ENCODE results near the gene GARIN3.
"Not testable (repeated sequence)": the region's sequence is repeated elsewhere in the genome, so short reads cannot be mapped to it uniquely, and the experiment has no call there.

Gene GARIN3

DNA sequence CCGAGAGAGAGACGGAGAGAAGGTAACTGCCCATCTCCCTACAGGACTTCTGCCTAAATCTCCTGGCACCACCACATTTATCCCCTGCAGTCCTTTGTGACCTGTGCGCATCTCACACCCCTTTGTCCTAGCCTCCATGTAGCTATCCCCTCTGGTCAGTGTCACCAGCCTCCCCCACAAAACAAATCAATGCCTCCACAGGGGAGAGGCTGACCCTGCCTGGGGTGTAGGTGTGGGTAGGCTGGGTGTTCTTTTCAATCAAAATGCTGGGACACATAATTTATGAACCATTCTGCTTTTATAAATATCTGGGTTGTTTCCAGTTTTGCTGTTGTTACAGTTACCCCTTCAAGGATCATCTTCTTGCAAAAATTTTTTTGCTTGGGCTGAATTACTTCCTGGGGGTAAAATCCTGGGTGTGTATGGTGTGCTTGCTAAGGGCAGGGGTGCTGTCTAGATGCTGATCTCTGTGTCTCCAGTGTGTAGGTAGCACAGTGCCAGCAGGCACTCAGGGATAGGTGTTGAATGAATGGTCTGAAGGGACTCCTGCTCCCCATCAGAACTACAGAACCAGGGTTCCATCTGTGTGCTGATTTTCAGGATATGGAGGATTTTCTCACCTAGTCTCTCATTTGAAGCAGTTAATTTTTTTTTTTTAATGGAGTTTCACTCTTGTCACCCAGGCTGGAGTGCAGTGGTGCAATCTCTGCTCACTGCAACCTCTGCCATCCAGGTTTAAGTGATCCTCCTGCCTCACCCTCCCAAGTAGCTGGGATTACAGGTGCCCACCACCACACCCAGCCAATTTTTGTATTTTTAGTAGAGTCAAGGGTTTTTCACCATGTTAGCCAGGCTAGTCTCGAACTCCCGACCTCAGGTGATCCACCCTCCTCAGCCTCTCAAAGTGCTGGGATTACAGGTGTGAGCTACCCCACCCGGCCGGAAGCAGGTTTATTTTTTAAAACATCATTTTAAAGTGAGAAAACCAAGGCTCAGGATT lies at the start of gene GARIN3:
Gene GARIN3, minus strand, starts transcription at position 51 of the 1,000 bp plus-strand sequence. CDS start 96 bp downstream, outside the sequence.
- no peak for DNase-seq (ENCODE audit: low spot score)

DNA sequence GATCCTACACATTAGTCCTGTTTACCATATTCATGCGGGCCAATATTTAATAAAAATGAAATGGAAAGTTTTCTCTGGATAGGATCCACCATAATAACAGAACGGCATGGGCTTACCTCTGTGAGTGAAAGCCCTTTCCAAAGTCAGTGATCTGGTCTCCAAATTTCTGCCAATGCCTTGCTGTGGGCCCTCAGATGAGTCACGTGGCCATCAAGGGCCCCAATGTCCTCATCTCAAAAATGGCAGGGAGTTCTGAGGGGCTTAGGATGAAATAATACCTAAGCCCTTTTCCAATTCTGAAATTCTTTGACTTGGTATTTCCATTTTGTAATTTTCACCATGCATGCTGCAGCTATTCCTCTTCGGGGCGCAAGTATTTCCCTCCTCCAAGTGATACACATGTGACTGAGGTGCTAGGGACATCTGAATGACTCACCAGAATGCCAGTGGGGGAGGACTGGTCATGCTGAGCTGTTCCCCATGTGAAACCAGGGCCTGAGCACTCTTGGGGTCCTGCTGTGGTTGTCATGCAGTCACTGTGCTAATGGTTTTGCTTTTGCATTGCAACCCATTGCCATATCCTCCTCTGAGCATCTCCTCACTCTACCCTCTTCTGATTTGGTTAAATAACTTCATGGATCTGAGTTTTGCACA lies 49.6 kb upstream of the GARIN3 start:
- DNase-seq (ENCODE audit: low spot score) = no peak

DNA sequence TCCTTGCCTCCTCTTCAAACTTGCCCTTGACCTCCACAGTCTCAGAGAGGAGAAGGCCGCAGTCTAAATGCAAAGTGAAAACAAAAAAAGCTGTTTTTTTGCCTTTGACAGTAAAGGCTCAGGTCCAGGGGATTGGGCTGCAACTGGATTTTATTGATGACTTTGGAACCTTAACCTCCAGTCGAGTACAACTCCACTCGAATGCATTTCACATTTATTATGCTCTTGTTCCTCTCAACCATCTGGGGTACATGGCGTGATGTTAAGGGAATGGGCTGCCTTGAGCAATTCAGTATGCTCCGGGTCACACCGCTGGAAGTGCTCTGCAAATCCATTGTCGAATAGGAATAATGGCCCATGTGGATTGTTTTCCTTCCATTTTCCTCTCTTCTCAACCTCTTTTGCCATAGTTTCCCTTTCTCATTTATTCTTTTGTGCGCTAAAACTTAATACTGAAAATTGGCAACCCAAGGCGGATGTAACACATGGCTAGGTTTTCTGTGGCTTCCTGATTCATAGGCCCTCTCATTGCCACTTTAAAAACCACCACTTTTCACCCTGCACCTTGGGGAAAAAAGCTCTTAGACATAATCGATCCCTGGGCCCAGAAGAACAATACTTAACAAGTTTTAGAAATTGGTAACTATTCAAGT lies 48.9 kb upstream of the GARIN3 start:
- no peak for DNase-seq (ENCODE audit: low spot score)

DNA sequence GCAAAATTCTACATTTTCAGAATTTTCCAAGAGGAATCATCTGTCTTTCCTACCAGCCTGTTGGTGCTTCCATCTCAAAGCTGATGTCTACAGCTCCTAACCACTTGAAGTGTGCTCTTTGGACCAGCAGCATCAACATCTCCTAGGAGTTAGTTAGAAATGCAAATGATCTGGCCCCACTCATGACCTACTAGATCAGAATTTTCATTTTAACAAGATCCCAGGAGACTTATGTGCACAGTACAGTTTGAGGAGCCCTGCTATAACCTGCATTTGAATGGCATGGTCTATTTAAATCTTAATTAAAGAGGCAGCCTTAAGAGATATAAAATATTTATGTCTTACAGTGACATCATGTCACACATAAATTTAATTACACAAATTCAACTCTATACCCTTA lies 48.4 kb upstream of the GARIN3 start:
- no peak for DNase-seq (ENCODE audit: low spot score)

DNA sequence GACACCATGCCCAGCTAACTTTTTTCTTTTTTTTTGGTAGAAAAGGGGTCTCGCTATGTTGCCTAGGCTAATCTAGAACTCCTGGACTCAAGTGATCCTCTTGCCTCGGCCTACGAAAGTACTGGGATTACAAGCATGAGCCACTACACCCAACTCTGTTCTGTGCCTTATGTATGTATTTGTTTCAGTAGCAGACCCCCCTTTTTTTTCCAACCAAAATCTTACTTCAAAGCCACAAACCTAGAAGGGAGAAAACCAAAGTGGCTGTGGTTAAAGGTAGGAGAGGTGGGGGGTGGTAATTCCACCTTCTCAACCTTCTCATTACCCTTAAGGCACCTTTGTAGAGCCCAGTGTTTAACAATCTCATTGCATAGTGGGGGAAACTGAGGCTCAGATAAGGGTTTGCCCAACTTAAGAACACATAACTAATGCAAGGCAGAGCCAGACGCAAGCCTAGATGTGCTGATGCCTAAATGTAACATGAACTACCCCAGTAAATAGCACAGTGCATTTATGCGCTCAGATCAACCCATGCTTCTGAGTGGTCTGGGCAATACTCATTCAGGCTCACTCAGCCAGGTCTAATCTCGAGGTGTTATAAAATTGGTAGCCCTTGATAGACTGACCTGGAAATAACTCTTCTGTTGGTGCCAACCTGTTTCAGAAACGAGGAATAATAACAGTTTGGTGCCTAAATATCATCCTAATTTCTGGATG lies 47.6 kb upstream of the GARIN3 start:
- no peak for DNase-seq (ENCODE audit: low spot score)

DNA sequence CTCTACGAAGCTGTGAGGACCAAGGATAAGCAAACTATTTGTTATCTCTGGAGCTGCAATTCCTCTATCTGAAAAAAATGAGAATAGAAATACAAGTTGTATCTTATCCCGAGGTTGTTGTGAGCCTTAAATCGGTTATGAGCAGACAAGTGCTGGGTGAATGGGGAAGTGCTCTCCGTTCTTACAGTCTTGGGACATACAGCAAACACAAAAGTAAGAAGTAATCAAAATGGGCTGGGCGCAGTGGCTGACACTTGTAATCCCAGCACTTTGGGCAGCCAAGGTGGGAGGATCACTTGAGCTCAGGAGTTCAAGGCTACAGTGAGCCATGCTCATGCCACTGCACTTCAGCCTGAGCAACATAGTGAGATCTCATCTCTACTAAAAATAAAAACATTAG lies 46.2 kb upstream of the GARIN3 start:
- no peak for DNase-seq (ENCODE audit: low spot score)

DNA sequence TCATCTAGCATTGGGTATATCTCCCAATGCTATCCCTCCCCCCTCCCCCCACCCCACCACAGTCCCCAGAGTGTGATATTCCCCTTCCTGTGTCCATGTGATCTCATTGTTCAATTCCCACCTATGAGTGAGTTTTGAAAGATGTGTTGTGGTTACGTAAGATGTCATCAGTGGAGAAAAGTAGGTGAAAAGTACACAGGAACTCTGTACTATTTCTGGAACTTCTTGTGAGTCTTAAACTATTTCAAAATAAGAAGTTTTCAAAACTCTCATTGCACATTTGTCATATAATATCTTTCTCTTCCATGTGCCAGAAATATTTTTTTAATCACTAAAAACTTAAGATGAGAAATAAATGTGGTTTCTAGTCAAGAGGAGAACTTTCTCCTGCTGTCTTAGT lies 44.6 kb upstream of the GARIN3 start:
- not testable (repeated sequence) for DNase-seq (ENCODE audit: low spot score)

DNA sequence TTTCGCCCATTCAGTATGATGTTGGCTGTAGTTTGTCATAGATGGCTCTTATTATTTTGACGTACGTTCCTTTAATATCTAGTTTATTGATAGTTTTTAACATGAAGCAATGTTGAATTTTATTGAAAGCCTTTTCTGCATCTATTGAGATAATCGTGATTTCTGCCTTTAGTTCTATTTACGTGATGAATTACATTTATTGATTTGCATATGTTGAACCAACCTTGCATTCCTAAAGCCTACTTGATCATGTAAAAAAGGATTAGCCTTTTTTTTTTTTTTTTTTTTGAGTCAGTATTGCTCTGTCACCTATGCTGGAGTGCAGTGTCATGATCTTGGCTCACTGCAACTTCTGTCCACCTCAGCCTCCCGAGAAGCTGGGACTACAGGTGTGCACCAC lies 39.6 kb upstream of the GARIN3 start:
- DNase-seq (ENCODE audit: low spot score) = no peak

DNA sequence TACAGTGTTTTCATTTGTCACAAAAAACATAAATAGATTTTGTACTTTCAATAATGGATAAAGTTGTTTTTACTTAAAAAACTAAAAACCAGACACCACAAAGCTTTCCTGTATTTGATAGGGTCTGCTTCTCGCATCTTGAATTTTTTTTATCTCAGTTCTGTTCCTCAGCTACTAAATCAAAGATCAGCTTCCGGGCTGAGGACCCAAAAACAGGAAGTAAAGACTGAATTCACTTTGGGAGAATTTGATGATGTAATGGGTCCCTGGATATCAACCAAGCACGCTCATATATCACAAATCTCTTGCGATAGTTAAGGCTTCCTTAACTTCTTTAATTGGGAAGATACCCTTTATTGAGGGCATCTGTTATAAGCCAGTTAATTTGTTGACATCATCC lies 38.7 kb upstream of the GARIN3 start:
- DNase-seq (ENCODE audit: low spot score) = no peak

DNA sequence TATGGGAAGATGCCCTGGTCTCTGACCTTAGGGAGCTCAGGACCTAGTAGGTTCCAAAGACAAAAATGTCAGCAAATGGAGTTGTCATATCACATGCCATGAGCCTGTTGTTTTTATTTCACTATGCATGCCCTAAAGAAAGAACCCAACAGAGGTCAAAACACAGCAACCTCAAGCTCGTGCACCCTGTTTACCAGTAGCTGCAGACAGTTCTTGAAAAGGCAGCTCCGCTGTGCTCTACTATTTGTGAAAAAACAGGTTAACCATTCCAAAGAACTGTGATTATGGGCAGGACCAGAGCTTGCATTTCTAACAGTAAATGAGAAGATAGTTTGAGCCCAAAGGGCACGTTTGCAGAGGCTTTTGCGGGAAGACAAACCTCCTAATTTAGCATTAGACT lies 37.4 kb upstream of the GARIN3 start:
- no peak for DNase-seq (ENCODE audit: low spot score)

DNA sequence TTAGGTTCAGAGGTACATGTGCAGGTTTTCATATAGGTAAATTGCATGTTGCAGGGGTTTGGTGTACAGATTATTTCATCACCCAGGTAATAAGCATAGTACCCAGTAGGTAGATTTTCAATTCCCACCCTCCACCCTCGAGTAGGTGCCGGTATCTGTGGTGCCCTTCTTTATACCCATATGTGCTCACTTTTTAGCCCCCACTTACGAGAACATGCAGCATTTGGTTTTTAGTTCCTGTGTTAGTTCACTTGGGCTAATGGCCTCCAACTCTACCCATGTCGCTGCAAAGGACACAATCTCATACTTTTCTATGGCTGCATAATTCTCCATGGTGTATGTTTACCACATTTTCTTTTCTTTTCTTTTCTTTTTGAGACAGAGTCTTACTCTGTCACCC lies 35.8 kb upstream of the GARIN3 start:
- no peak for DNase-seq (ENCODE audit: low spot score)

DNA sequence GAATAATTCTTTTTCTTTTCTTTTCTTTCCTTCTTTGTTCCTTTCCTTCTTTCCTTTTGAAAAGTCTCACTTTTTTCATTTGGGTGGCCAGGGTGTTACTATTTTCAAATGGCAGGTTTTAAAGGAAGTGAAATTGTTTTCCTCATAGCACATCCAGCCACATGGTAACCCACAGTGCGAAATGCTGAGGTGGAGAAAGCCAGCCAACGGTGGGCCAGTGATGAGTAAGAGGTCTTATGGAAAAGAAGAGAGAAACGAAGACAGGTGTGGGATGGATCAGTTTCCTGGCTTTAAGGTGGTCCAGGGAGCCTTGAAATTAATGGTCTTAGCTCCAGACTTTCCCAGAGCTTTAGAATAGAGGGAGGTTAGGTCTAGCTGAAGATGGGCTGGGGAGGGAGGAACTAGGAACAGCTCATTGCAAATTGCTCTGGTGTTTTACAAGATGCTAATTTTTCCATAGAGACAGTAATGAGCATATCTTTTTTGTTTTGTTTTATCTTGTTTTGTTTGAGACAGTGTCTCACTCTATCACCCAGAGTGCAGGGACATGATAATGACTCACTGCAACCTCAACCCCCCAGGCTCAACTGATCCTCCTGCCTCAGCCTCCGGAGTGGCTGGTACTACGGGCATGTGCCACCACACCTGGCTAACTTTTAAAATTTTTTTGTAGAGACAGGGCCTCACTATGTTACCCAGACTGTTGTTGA lies 32.4 kb upstream of the GARIN3 start:
- no peak for DNase-seq (ENCODE audit: low spot score)

DNA sequence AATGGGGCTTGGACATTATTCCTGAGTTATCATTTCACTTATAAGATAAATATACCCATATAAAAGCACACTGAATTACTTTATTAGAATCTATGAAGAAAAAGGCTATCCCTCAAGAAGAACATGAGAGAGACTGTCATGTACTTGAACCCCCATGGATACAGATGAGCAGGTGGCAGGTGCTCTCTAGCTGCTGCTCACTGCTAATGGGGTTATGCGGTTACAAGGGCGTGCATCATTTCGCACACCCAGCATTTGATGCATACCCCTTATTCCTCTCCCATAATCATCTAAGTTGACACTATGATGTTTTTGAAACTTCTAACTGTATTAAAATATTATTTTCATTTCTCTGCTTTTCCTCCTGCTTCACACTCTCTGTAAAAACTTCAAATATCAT lies 31.0 kb upstream of the GARIN3 start:
- DNase-seq (ENCODE audit: low spot score) = no peak

DNA sequence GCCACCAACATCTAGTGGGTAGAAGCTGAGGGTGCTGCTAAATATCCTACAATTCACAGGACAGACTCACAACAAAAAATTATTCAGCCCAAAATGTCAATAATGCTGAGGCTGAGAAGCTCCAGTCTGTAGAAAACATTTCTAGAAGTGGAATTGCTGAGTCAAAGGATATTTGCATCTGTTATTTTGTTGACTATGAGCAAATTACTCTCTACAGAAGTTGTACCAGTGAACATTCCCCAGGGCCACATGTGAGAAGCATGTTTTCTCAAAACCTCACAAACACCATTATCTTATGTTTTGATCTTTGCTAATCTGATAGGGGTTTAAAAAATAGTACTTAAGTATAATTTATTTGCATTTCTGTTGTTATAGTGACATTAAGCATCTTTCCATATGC lies 30.0 kb upstream of the GARIN3 start:
- DNase-seq (ENCODE audit: low spot score) = no peak

DNA sequence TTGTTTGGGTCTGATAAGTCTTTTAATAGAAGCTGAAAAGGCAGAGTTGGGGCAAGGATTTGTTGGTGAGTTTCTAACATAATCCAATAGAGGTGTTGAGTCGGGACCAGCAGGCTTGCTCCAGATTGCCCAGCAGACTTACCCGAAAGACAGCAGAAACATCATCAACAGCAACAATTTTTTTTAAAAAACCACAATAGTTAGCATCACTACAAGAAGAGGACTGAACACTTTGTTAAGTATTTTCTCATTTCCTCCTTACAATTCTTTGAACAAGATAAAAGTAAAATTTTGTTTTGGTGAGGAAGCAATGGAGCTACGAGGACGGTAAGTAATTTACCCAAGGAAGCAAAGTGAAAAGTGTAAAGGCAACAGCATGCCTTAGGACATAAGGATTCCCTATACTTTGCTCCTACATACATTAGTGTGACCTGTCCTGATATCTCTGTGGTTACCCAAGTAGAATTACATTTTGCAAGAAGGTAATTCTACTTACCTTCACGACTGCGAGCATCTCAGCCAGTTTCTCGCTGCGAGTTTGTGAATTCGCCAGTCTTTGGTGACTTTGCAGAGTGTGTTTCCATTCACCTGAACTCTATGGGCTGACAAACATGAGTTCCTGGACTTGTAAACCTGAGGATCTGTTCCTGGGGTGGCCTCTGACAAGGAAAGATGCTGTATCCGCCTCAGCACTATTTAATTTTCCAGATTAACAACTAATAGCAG lies 27.8 kb upstream of the GARIN3 start:
- no peak for DNase-seq (ENCODE audit: low spot score)

DNA sequence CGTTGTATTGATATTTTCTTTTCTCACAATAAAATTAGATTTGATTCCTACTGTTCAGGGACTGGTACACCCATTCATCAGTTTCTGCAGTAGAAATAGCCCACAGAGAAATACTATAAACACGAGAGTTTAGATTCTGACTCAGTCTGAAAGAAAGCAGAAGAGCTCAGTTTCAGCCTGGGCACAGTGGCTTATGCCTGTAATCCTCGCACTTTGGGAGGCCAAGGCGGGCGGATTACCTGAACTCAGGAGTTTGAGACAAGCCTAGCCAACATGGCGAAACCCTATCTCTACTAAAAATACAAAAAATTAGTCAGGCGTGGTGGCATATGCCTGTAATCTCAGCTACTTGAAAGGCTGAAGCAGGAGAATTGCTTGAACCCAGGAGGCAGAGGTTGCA lies 23.2 kb upstream of the GARIN3 start:
- no peak for DNase-seq (ENCODE audit: low spot score)

DNA sequence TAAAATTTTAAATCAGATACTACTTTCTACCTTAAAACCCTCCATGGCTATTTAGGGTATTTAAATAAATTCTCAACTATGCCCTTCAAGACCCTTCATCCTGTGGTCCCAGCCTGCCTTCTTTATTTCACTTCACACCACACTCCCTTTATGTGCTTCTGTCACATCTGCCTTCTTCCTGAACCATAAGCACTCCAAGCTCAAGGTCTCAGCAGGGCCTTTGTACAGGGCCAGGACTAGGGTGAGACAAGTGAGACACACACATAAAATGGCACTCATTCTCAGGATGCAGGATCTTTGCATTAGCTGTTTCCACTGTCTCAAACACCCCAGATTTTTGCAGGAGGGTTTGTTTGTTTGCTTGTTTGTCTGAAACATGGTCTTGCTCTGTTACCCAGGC lies 22.2 kb upstream of the GARIN3 start:
- DNase-seq (ENCODE audit: low spot score) = no peak

DNA sequence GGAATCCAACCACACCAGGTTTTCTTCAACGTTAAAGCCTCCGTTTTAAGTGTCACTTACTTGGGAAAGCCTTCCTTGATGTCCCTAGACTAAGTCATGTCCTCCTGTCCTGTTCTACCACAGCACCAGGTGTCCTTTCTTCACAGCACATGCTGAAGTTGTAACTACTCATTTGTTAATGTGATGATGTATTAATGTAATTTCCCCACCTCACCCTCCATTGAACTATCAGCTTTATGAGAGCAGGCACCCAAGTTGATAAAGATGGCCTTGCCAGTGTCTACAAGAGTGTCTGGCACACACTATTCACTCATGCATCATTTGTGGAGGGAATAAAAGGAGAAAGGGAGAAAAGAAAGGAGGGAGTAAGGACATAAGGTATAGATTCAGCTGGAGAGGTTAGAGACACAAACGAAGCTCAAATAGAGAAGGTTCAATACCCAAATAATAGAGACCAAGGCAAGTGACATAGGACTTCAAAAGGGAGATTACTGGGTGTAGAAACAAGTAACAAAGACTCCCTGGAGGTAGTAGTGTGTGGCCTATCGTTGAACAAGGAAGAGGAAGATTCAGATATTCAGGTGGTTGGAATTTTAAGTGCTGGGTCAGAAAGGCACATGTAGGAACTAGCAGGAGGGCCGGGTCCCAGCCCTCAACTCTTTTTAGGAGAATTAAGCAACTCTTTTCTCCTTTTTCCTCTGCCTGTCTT lies 21.1 kb upstream of the GARIN3 start:
- DNase-seq (ENCODE audit: low spot score) = peak; percentile 20

DNA sequence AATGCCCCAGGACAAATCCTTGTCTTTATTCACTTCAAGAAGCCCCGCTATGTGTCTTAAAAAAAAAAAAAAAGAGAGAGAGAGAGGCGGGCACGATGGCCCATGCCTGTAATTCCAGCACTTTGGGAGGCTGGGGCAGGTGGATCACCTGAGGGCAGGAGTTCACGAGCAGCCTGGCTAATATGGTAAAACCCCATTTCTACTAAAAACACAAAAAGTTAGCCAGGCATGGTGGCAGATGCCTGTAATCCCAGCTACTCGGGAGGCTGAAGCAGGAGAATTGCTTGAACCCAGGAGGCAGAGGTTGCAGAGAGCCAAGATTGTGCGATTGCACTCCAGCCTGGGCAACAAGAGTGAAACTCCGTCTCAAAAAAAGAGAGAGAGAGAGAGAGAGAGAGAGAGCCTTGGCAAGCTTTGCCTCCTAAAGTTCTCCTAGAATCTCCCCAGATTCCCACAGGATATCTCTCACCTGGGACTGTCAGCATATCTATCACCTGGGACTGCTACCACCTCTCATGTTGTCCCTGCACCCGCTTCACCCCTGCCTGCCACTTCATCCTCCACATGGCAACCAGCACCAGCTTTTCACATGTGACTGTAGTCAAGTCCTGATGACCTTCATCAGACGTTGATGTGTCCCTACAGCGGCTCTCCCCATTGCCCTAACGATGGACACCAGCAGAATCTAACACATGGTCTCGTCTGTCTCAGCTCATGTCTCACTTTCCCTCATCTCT lies 20.4 kb upstream of the GARIN3 start:
- no peak for DNase-seq (ENCODE audit: low spot score)

Data from iPS-NIHi11 (cell line).